GM10266 (cell line): ENCODE data around the gene TMEM119.
"Not testable (repeated sequence)": the region's sequence is repeated elsewhere in the genome, so short reads cannot be mapped to it uniquely, and the experiment has no call there.

Experiments used
- DNase-seq: peaks from one replicate; pipeline ENCODE4 v3.0.0; 2012; ENCODE audit errors: extremely low spot score
- CTCF ChIP-seq: IDR thresholded peaks from 2 replicates; pipeline ENCODE4 v1.5.1; 2012; ENCODE audit warnings: mild to moderate bottlenecking, low read depth; ENCODE audit not compliant: control insufficient read depth, insufficient read depth; ENCODE audit errors: missing control alignments

TMEM119 gene

GRCh38 chr12:108637222-108637971 lies 39.5 kb upstream of the TMEM119 start:
- DNase-seq = no peak
- no peak for TF ChIP-seq CTCF

- no peak for TF ChIP-seq CTCF
- DNase-seq = no peak
Observed at GRCh38 chr12:108635997-108636808, 38.3 kb upstream of the TMEM119 start.

- DNase-seq = peak; percentile 62
- no peak for TF ChIP-seq CTCF
Observed at GRCh38 chr12:108635201-108635996, 37.5 kb upstream of the TMEM119 start.

GRCh38 chr12:108634341-108634751 lies 36.5 kb upstream of the TMEM119 start:
- TF ChIP-seq CTCF = peak; percentile 1
- no peak for DNase-seq

- peak; percentile 74 for DNase-seq
- peak; percentile 34 for TF ChIP-seq CTCF
Observed at GRCh38 chr12:108633534-108634248, 35.8 kb upstream of the TMEM119 start, which contains the start of gene SELPLG. Gene SELPLG, minus strand, starts transcription at chr12:108633894. Its CDS starts 9,587 bp downstream, at chr12:108624307.

- no peak for DNase-seq
- no peak for TF ChIP-seq CTCF
Observed at GRCh38 chr12:108633081-108633533, 35.2 kb upstream of the TMEM119 start.

- not testable (repeated sequence) for DNase-seq
Observed at GRCh38 chr12:108631261-108631660, 33.4 kb upstream of the TMEM119 start.
